ENCODE measurements around the gene CDH4.

The CDH4 gene

GRCh38 chr20:61325718-61326117 is 73.7 kb downstream of the CDH4 start:
- TF ChIP-seq CTCF (IDR thresholded peaks at IDR 0.05; ENCODE audit: insufficient read depth, low read length, missing control alignments) = no peak
- no peak for DNase-seq (ENCODE audit: low read depth, low spot score)
- ChIA-PET POLR2A (no interaction called here), CTCF (no interaction called here)
- H3K4me3 ChIP-seq (ENCODE audit: low read depth, low read length) = no peak overlapping the region

- DNase-seq (ENCODE audit: low read depth, low spot score) = no peak
- no peak overlapping the region for H3K4me3 ChIP-seq (ENCODE audit: low read depth, low read length)
- CTCF ChIA-PET = no interaction called here
- TF ChIP-seq CTCF (IDR thresholded peaks at IDR 0.05; ENCODE audit: insufficient read depth, low read length, missing control alignments) = no peak
- POLR2A ChIA-PET = no interaction called here
These were observed 77.0 kb downstream of the CDH4 start for GRCh38 chr20:61328911-61329558.

DNA sequence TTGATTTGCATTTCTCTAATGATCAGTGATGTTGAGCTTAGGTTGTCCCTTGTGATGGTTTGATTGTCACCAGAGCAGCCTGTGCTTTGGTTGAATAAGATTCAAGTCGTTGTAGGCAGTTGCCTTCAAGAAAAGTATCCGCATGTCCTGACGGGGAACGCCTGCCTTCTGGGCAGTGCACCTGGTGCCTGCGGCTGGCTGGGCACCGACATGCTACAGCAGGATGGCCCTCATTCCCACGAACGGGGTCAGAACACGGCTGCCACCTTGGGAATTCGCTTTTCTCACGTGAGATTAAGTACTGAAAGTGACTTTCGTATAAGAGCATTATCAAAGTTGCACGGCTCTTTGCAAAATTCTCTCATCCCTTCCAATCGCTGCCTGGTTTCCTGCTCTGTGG is 78.4 kb downstream of the CDH4 start:
- no peak for TF ChIP-seq CTCF (IDR thresholded peaks at IDR 0.05; ENCODE audit: insufficient read depth, low read length, missing control alignments)
- ChIA-PET CTCF (no interaction called here), POLR2A (no interaction called here)
- no peak overlapping the region for H3K4me3 ChIP-seq (ENCODE audit: low read depth, low read length)
- DNase-seq (ENCODE audit: low read depth, low spot score) = no peak

GRCh38 chr20:61331543-61331942 is 79.5 kb downstream of the CDH4 start:
- no peak for DNase-seq (ENCODE audit: low read depth, low spot score)
- ChIA-PET POLR2A (no interaction called here), CTCF (no interaction called here)
- no peak for TF ChIP-seq CTCF (IDR thresholded peaks at IDR 0.05; ENCODE audit: insufficient read depth, low read length, missing control alignments)
- no peak overlapping the region for H3K4me3 ChIP-seq (ENCODE audit: low read depth, low read length)

GRCh38 chr20:61332016-61332975 is 80.2 kb downstream of the CDH4 start:
- CTCF ChIA-PET = no interaction called here

More at GRCh38 chr20:61332016-61332975, 80.2 kb downstream of the CDH4 start:
- DNase-seq (ENCODE audit: low read depth, low spot score) = no peak
- H3K4me3 ChIP-seq (ENCODE audit: low read depth, low read length) = no peak overlapping the region
- POLR2A ChIA-PET = no interaction called here
- no peak for TF ChIP-seq CTCF (IDR thresholded peaks at IDR 0.05; ENCODE audit: insufficient read depth, low read length, missing control alignments)

Measured in AG04449 (cell line).